HCT116 (cell line): ENCODE data around the gene PSMD11. TPM values are rescaled to one million over a fixed set of nuclear protein-coding genes. Genes with fewer than 3 reads are reported as not detected.

Source experiments
- ATAC-seq: fragments of 200-7000 bp; cut with Tn5 transposase; 2 replicates; pipeline ENCODE4 v1.9.1; 2020; ENCODE audit warnings: mild to moderate bottlenecking, moderate library complexity
- BruUV-seq: library from RNA; stranded (reverse); fragments of 400-500 nt; replicated peaks from 2 replicates; lab custom pipeline; 2021; lab: Mats Ljungman, UMichigan
- CTCF ChIA-PET: fragments of 300-600 bp; sonication (Branson Sonifier 250); formaldehyde crosslinking; loops from one replicate; lab custom pipeline; 2021; ENCODE audit warnings: antibody characterized with exemption; lab: Charles Lee
- POLR2A ChIA-PET: fragments of 300-600, 350-600 bp; sonication (Branson Sonifier 250); formaldehyde crosslinking; loops from one replicate; lab custom pipeline; 2021; ENCODE audit warnings: antibody characterized with exemption; lab: Charles Lee
- RAD21 ChIA-PET, 2 experiments: fragments of 300-600 bp; sonication (Branson Sonifier 250); formaldehyde crosslinking; loops; one replicate each; lab custom pipeline; 2023; ENCODE audit warnings: low total read pairs in 2 of 2; ENCODE audit not compliant: uncharacterized antibody in 2 of 2, unreplicated experiment in 2 of 2, low non-redundant PET in 1 of 2; lab: Charles Lee
- DNase-seq: peaks from one replicate; pipeline ENCODE4 v3.0.0-alpha.2; 2010; ENCODE audit warnings: low read depth, low spot score
- H2AFZ ChIP-seq: fragments of 200-600 bp; shearing (Covaris generic), sonication (generic); 2 replicates; pipeline ENCODE4 v1.6.1; 2017; ENCODE audit warnings: low read depth, mixed run types, mixed read lengths, antibody characterized with exemption, low read length; ENCODE audit not compliant: poor library complexity, severe bottlenecking
- H3K27ac ChIP-seq: 2 replicates; pipeline ENCODE4 v1.5.1; 2012; ENCODE audit warnings: low read depth, low read length
- H3K27me3 ChIP-seq: fragments of 200-600 bp; sonication (generic); 2 replicates; pipeline ENCODE4 v1.6.1; 2016; ENCODE audit warnings: mixed run types, low read length, mixed read lengths; ENCODE audit not compliant: insufficient read depth
- H3K36me3 ChIP-seq, 2 experiments: fragments of 200-500 bp in 1 of 2; fragments of 200-600 bp in 1 of 2; sonication (Bioruptor generic) in 1 of 2; sonication (generic) in 1 of 2; 2 replicates each; pipeline versions ENCODE4 v1.5.1 to v1.6.1; 2014 to 2016; ENCODE audit warnings: low read length in 2 of 2, inconsistent platforms in 1 of 2, mixed read lengths in 1 of 2, mixed run types in 1 of 2; ENCODE audit not compliant: insufficient read depth in 2 of 2, control insufficient read depth in 1 of 2
- H3K4me1 ChIP-seq, 2 experiments: fragments of 200-600 bp in 1 of 2; sonication (generic) in 1 of 2; 2 replicates each; pipeline versions ENCODE4 v1.5.1 to v1.6.1; 2012 to 2017; ENCODE audit warnings: low read length in 2 of 2, inconsistent platforms in 1 of 2, mild to moderate bottlenecking in 1 of 2, mixed read lengths in 1 of 2, mixed run types in 1 of 2, moderate library complexity in 1 of 2; ENCODE audit not compliant: insufficient read depth in 2 of 2, control insufficient read depth in 1 of 2
- H3K4me2 ChIP-seq: fragments of 200-600 bp; sonication (generic); 2 replicates; pipeline ENCODE4 v1.6.1; 2017; ENCODE audit warnings: mixed run types, low read length, mixed read lengths
- H3K4me3 ChIP-seq, 2 experiments: fragments of 200-600 bp in 1 of 2; sonication (generic) in 1 of 2; replicated peaks in 1 of 2; 2 replicates each; pipeline ENCODE4 v1.5.1; 2011 to 2016; ENCODE audit warnings: low read length in 2 of 2, control low read depth in 1 of 2, low read depth in 1 of 2, mild to moderate bottlenecking in 1 of 2, mixed read lengths in 1 of 2, mixed run types in 1 of 2
- H3K79me2 ChIP-seq: fragments of 200-600 bp; sonication (generic); 2 replicates; pipeline ENCODE4 v1.6.1; 2017; ENCODE audit warnings: mild to moderate bottlenecking, mixed run types, low read length, moderate library complexity, mixed read lengths; ENCODE audit not compliant: insufficient read depth
- H3K9ac ChIP-seq: fragments of 200-600 bp; sonication (generic); 2 replicates; pipeline ENCODE4 v1.6.1; 2016; ENCODE audit warnings: low read length, mixed read lengths
- H3K9me2 ChIP-seq: fragments of 200-600 bp; sonication (generic), shearing (Covaris generic); 2 replicates; pipeline ENCODE4 v1.6.1; 2017; ENCODE audit warnings: mixed run types, mild to moderate bottlenecking, moderate library complexity; ENCODE audit not compliant: insufficient read depth
- H3K9me3 ChIP-seq, 2 experiments: fragments of 200-500 bp in 1 of 2; fragments of 200-600 bp in 1 of 2; sonication (Bioruptor generic) in 1 of 2; sonication (generic) in 1 of 2; 2 replicates each; pipeline ENCODE4 v1.6.1; 2014 to 2017; ENCODE audit warnings: low read length in 2 of 2, mixed read lengths in 2 of 2, inconsistent platforms in 1 of 2, low read depth in 1 of 2, mild to moderate bottlenecking in 1 of 2, mixed run types in 1 of 2, moderate library complexity in 1 of 2; ENCODE audit not compliant: control insufficient read depth in 1 of 2, insufficient read depth in 1 of 2
- H4K20me1 ChIP-seq: fragments of 200-600 bp; sonication (generic), shearing (Covaris generic); 2 replicates; pipeline ENCODE4 v1.6.1; 2017; ENCODE audit warnings: mixed run types, mild to moderate bottlenecking, moderate library complexity; ENCODE audit not compliant: insufficient read depth
- CEBPB ChIP-seq: IDR thresholded peaks from 2 replicates; pipeline ENCODE4 v1.6.1; 2012; ENCODE audit warnings: low read depth
- EGR1 ChIP-seq: IDR thresholded peaks from 2 replicates; pipeline ENCODE4 v1.6.1; 2012; ENCODE audit warnings: low read depth
- ELF1 ChIP-seq: IDR thresholded peaks from 2 replicates; pipeline ENCODE4 v1.6.1; 2012; ENCODE audit warnings: low read depth, borderline replicate concordance
- EZH2 ChIP-seq: fragments of 200-600 bp; sonication (generic); IDR thresholded peaks from 2 replicates; pipeline ENCODE4 v1.6.1; 2017; ENCODE audit warnings: antibody characterized with exemption, mixed run types
- EZH2phosphoT487 ChIP-seq: fragments of 200-600 bp; IDR thresholded peaks from 2 replicates; pipeline ENCODE4 v1.6.1; 2018; ENCODE audit warnings: antibody characterized with exemption, borderline replicate concordance
- JUND ChIP-seq: IDR thresholded peaks from 2 replicates; pipeline ENCODE4 v1.6.1; 2012
- POLR2A ChIP-seq: IDR thresholded peaks from 2 replicates; pipeline ENCODE4 v1.7.0; 2011; ENCODE audit warnings: borderline replicate concordance; ENCODE audit not compliant: insufficient read depth, insufficient read length; ENCODE audit errors: extremely low read depth
- POLR2AphosphoS5 ChIP-seq: IDR thresholded peaks from 2 replicates; pipeline ENCODE4 v1.6.1; 2011; ENCODE audit warnings: mild to moderate bottlenecking, low read depth, low read length, moderate library complexity
- RAD21 ChIP-seq: IDR thresholded peaks from 2 replicates; pipeline ENCODE4 v1.6.1; 2012; ENCODE audit warnings: low read depth, mild to moderate bottlenecking
- SIN3A ChIP-seq: IDR thresholded peaks from 2 replicates; pipeline ENCODE4 v1.6.1; 2012; ENCODE audit warnings: low read depth
- SP1 ChIP-seq: IDR thresholded peaks from 2 replicates; pipeline ENCODE4 v1.6.1; 2012; ENCODE audit warnings: low read depth
- SRF ChIP-seq: IDR thresholded peaks from 2 replicates; pipeline ENCODE4 v1.6.1; 2012; ENCODE audit warnings: low read depth
- YY1 ChIP-seq: IDR thresholded peaks from 2 replicates; pipeline ENCODE4 v1.6.1; 2011; ENCODE audit warnings: low read length, low read depth, moderate library complexity, mild to moderate bottlenecking; ENCODE audit not compliant: insufficient replicate concordance; ENCODE audit errors: extremely low read depth
- ZFX ChIP-seq: fragments of 450-650 bp; IDR thresholded peaks from 2 replicates; pipeline ENCODE4 v1.6.1; 2017
- intact Hi-C: fragments of 100-400 bp; cut with micrococcal nuclease; formaldehyde crosslinking; loops from 2 replicates; pipeline ENCODE4 v1.10.0; 2022
- total RNA-seq: library from RNA; stranded (reverse); gene quantifications from one replicate; pipeline ENCODE4 v1.2.1, GENCODE V29; 2021; ENCODE audit not compliant: unreplicated experiment
- TF ChIP-seq, protein P1 (sequence below): IDR thresholded peaks from 2 replicates; pipeline ENCODE4 v1.6.1; 2011; ENCODE audit warnings: mild to moderate bottlenecking, low read length, moderate library complexity; ENCODE audit not compliant: insufficient replicate concordance; ENCODE audit errors: extremely low read depth
- TF ChIP-seq, protein P2 (sequence below), 3 experiments: fragments of 200-600 bp in 1 of 3; sonication (generic) in 1 of 3; IDR thresholded peaks in 2 of 3; conservative IDR thresholded peaks in 1 of 3; 2 replicates each; pipeline ENCODE4 v1.5.1; 2012 to 2017; ENCODE audit warnings: low read depth in 2 of 3, low read length in 2 of 3, antibody characterized with exemption in 1 of 3, borderline replicate concordance in 1 of 3, control low read depth in 1 of 3, mild to moderate bottlenecking in 1 of 3, mixed read lengths in 1 of 3, mixed run types in 1 of 3, moderate library complexity in 1 of 3; ENCODE audit not compliant: insufficient read depth in 1 of 3
- TF ChIP-seq, protein P3 (sequence below): IDR thresholded peaks from 2 replicates; pipeline ENCODE4 v1.6.1; 2012
- TF ChIP-seq, protein P4 (sequence below): IDR thresholded peaks from 2 replicates; pipeline ENCODE4 v1.6.1; 2012

Gene PSMD11
- total RNA-seq, 1 experiment from 2014 or later = 143 TPM

DNA sequence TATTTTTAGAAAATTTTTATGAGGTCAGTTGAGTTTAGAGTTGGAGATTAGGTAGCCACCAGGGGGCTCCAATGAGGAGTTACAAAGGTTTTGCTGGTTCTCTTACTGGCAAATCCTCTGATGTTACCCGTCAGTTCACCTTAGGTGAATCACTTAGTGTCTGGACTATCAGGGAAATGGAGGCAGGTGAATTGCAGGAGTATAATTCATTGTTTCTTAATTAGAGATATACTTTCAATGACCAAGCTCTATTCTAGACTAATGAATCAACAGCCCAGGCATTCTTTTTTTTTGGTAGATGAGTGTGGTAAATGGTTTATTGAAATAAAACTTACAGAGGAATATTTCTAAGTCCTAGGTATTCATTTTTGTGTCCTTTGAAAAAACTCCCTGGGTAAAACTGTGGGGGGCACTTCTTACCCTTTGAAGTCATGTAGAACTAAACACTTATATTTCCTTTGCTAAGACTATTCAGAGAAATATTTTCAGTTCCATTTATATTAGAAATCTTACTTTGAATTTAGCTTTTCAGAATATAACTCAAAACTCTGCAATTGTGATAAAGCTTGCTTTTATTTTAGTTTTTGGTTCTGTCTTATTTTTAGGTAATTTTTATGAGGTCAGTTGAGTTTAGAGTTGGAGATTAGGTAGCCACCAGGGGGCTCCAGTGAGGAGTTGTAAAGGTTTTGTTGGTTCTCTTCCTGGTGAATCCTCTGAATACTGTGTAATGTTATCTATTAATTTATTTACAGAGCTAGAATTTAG, 17.7 kb downstream of the PSMD11 start (continued):
- TF ChIP-seq, protein P1, sequence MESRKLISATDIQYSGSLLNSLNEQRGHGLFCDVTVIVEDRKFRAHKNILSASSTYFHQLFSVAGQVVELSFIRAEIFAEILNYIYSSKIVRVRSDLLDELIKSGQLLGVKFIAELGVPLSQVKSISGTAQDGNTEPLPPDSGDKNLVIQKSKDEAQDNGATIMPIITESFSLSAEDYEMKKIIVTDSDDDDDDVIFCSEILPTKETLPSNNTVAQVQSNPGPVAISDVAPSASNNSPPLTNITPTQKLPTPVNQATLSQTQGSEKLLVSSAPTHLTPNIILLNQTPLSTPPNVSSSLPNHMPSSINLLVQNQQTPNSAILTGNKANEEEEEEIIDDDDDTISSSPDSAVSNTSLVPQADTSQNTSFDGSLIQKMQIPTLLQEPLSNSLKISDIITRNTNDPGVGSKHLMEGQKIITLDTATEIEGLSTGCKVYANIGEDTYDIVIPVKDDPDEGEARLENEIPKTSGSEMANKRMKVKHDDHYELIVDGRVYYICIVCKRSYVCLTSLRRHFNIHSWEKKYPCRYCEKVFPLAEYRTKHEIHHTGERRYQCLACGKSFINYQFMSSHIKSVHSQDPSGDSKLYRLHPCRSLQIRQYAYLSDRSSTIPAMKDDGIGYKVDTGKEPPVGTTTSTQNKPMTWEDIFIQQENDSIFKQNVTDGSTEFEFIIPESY = no peak
- TF ChIP-seq ZFX = no peak

DNA sequence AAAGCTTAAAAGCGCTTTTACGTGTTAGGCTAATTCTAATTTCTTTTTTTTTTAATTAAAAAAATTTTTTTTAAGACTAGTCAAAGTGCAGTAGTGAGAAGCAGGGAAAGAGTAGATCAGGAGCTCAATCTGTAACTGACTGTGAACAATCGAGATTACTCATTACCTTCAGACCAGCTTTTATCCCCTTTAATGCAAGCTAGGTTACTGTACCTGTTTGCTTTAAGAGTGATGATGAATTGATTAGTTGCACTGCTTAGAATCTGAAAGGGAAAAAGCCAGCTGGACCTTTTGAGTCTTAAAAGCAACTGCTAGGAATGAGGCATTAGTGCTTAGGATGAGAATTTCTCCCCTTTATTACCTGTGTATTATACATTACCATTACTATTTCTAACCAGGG, 19.0 kb downstream of the PSMD11 start:
- CTCF ChIA-PET = interaction anchor here (1.3 to 2.9 kb wide), 5 partner anchors 10 to 291 kb away, joined by 3 to 30 read pairs (median 6); partner anchors contain the start of gene PSMD11
- Histone ChIP-seq H3K9me3 (no peaks in the 10 kb centered on the region), H3K4me1 (peaks cover 4 to 5% of the 10 kb centered on the region in 2 experiments; a peak in 2 of 4 replicates), H2AFZ (no peak overlapping the region), H3K79me2 (peaks cover 96% of the 10 kb centered on the region), H4K20me1 (peaks cover 15% of the 10 kb centered on the region), H3K27ac (no peak overlapping the region), H3K9ac (no peak overlapping the region), H3K4me3 (no peak overlapping the region), H3K36me3 (peaks cover 42 to 53% of the 10 kb centered on the region in 2 experiments; a peak in 3 of 4 replicates), H3K27me3 (no peaks in the 10 kb centered on the region), H3K9me2 (no peaks in the 10 kb centered on the region), H3K4me2 (no peak overlapping the region)
- BruUV-seq = no TSS peak
- ATAC-seq (no peak), DNase-seq (no peak)
- intact Hi-C loops = loop anchor here (10.0 kb wide), 1 partner anchor 191 kb away; no protein-coding TSS in a partner anchor
- RAD21 ChIA-PET = no interaction called here
- POLR2A ChIA-PET = no interaction called here
- TF ChIP-seq EZH2 (no peak), SP1 (no peak), ELF1 (no peak), EZH2phosphoT487 (no peak), POLR2AphosphoS5 (no peak), POLR2A (no peak), ZFX (no peak), JUND (no peak), EGR1 (no peak), YY1 (no peak), SIN3A (no peak), CEBPB (no peak), SRF (no peak), RAD21 (no peak)
- TF ChIP-seq, protein P2, sequence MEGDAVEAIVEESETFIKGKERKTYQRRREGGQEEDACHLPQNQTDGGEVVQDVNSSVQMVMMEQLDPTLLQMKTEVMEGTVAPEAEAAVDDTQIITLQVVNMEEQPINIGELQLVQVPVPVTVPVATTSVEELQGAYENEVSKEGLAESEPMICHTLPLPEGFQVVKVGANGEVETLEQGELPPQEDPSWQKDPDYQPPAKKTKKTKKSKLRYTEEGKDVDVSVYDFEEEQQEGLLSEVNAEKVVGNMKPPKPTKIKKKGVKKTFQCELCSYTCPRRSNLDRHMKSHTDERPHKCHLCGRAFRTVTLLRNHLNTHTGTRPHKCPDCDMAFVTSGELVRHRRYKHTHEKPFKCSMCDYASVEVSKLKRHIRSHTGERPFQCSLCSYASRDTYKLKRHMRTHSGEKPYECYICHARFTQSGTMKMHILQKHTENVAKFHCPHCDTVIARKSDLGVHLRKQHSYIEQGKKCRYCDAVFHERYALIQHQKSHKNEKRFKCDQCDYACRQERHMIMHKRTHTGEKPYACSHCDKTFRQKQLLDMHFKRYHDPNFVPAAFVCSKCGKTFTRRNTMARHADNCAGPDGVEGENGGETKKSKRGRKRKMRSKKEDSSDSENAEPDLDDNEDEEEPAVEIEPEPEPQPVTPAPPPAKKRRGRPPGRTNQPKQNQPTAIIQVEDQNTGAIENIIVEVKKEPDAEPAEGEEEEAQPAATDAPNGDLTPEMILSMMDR (IDR thresholded peaks at IDR 0.05 in 2 of 3, conservative IDR thresholded peaks at IDR 0.05 in 1 of 3; ENCODE audit: borderline replicate concordance in 1 of 3, insufficient read depth in 1 of 3, low read depth in 2 of 3, low read length in 2 of 3) = no peak
- TF ChIP-seq, protein P3, sequence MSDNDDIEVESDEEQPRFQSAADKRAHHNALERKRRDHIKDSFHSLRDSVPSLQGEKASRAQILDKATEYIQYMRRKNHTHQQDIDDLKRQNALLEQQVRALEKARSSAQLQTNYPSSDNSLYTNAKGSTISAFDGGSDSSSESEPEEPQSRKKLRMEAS = no peak
- TF ChIP-seq, protein P4, sequence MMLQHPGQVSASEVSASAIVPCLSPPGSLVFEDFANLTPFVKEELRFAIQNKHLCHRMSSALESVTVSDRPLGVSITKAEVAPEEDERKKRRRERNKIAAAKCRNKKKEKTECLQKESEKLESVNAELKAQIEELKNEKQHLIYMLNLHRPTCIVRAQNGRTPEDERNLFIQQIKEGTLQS = no peak
- TF ChIP-seq, protein P1 = no peak
